ENCODE measurements around the gene ATP2B1.

Gene ATP2B1

DNA sequence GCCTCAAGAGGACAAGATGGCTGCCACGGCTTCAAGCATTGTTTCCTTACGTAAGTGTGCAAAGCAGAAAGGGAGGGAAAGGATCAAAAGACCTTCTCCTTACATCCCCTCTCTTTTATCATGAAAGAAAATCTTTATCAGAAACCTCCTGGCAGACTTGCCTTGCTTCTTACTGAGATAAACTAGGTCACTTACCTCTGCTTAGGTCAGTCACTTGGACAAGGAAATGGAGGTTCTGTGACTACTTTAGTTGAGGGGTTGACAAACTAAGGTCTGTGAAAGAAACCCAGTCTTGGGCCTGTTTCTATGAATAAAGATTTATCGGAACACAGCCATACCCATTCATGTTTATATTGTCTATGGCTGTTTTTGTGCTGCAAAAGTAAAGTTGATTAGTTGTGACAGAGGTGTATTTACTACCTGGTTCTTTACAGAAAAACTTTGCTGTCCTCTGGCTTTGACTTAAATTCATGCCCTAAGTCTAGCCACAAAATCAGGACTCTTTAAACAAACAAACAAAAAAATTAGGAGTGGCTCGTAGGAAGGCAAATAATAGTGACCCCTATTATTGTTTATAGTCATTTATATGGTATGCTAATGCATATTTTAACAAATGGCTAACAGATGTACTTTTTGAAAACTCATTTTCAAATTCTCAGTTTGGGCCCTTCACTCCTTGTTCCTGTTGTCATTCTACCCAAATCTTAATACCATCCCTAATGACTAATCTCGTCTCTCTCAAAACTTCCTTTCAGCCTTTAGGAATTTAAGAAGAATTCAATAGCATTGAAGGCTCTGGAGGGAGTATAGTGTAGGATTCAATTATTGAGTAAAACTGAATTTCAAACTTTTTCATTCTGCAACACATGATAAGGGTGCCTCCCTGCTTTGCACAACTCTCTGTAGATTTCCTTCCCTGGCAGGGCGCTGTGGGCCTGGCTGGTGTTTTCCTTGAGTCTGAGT, 42.0 kb upstream of the ATP2B1 start:
- no peak overlapping the region for H3K4me3 ChIP-seq (replicated peaks in 1 of 2; ENCODE audit: low read depth in 2 of 2, low read length in 2 of 2)
- DNase-seq (ENCODE audit: low read depth in 2 of 2): peak; percentile 30 to 73
- TF ChIP-seq, protein P1, sequence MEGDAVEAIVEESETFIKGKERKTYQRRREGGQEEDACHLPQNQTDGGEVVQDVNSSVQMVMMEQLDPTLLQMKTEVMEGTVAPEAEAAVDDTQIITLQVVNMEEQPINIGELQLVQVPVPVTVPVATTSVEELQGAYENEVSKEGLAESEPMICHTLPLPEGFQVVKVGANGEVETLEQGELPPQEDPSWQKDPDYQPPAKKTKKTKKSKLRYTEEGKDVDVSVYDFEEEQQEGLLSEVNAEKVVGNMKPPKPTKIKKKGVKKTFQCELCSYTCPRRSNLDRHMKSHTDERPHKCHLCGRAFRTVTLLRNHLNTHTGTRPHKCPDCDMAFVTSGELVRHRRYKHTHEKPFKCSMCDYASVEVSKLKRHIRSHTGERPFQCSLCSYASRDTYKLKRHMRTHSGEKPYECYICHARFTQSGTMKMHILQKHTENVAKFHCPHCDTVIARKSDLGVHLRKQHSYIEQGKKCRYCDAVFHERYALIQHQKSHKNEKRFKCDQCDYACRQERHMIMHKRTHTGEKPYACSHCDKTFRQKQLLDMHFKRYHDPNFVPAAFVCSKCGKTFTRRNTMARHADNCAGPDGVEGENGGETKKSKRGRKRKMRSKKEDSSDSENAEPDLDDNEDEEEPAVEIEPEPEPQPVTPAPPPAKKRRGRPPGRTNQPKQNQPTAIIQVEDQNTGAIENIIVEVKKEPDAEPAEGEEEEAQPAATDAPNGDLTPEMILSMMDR (IDR thresholded peaks at IDR 0.05; ENCODE audit: low read depth, low read length): no peak

- H3K4me3 ChIP-seq (replicated peaks in 1 of 2; ENCODE audit: low read depth in 2 of 2, low read length in 2 of 2): no peak overlapping the region
- no peak for DNase-seq (ENCODE audit: low read depth in 2 of 2)
- TF ChIP-seq, protein P1 (IDR thresholded peaks at IDR 0.05; ENCODE audit: low read depth, low read length): no peak
Observed at GRCh38 chr12:89748791-89749190, 40.2 kb upstream of the ATP2B1 start.

- TF ChIP-seq, protein P1 (IDR thresholded peaks at IDR 0.05; ENCODE audit: low read depth, low read length): no peak
- no peak for DNase-seq (ENCODE audit: low read depth in 2 of 2)
- no peak overlapping the region for H3K4me3 ChIP-seq (replicated peaks in 1 of 2; ENCODE audit: low read depth in 2 of 2, low read length in 2 of 2)
Observed at GRCh38 chr12:89745286-89745685, 36.6 kb upstream of the ATP2B1 start.

GRCh38 chr12:89742337-89743022, 33.8 kb upstream of the ATP2B1 start:
- H3K4me3 ChIP-seq (replicated peaks in 1 of 2; ENCODE audit: low read depth in 2 of 2, low read length in 2 of 2): no peak overlapping the region
- TF ChIP-seq, protein P1 (IDR thresholded peaks at IDR 0.05; ENCODE audit: low read depth, low read length): no peak
- DNase-seq (ENCODE audit: low read depth in 2 of 2): no peak

DNA sequence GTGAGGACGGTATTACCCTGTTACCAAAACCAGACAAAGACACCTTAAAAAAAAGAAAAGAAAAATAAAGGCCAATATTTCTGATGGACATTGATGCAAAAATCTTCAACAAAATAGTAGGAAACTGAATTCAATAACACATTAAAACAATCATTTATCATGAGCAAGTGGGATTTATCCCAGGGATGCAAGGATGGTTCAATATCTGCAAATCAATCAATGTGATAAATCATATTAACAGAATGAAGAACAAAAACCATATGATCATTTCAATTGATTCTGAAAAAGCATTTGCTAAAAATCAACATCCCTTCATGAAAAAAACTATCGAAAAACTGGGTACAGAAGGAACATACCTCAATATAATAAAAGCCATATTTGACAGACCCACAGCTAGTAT, 32.3 kb upstream of the ATP2B1 start:
- TF ChIP-seq, protein P1 (IDR thresholded peaks at IDR 0.05; ENCODE audit: low read depth, low read length): no peak
- H3K4me3 ChIP-seq (replicated peaks in 1 of 2; ENCODE audit: low read depth in 2 of 2, low read length in 2 of 2): no peak overlapping the region
- no peak for DNase-seq (ENCODE audit: low read depth in 2 of 2)

- TF ChIP-seq, protein P1 (IDR thresholded peaks at IDR 0.05; ENCODE audit: low read depth, low read length): no peak
- no peak overlapping the region for H3K4me3 ChIP-seq (replicated peaks in 1 of 2; ENCODE audit: low read depth in 2 of 2, low read length in 2 of 2)
- no peak for DNase-seq (ENCODE audit: low read depth in 2 of 2)
Observed at GRCh38 chr12:89736995-89737394, 28.4 kb upstream of the ATP2B1 start.

All from cardiac fibroblast (primary cell).